Activated naive CD4-positive, alpha-beta T cell treated with anti-CD3 and anti-CD28 coated beads, Interleukin-2, amount 10 ng/mL, durations not matched to agents 7 days and 5 days (primary cell): ENCODE results near the gene AKAP7.

Source experiments
- CTCF ChIA-PET: fragments of 350-600 bp; sonication (Branson Sonifier 250); formaldehyde crosslinking; loops from one replicate; lab custom pipeline; 2021; ENCODE audit warnings: antibody characterized with exemption; lab: Charles Lee
- DNase-seq: peaks from one replicate; pipeline ENCODE4 v3.0.0-alpha.2; 2020
- H3K27ac Mint-ChIP-seq: one replicate; pipeline ENCODE4 v1.8.0; 2021; ENCODE audit warnings: mild to moderate bottlenecking, moderate library complexity, mixed read lengths
- H3K27me3 Mint-ChIP-seq: one replicate; pipeline ENCODE4 v1.8.0; 2021; ENCODE audit warnings: mild to moderate bottlenecking, mixed read lengths
- H3K36me3 Mint-ChIP-seq: one replicate; pipeline ENCODE4 v1.8.0; 2021; ENCODE audit warnings: mixed read lengths
- H3K4me1 Mint-ChIP-seq: one replicate; pipeline ENCODE4 v1.8.0; 2021; ENCODE audit warnings: mixed read lengths
- H3K4me3 Mint-ChIP-seq: one replicate; pipeline ENCODE4 v1.8.0; 2021; ENCODE audit warnings: mild to moderate bottlenecking, moderate library complexity, mixed read lengths
- H3K9me3 Mint-ChIP-seq: one replicate; pipeline ENCODE4 v1.8.0; 2021; ENCODE audit warnings: mixed read lengths

AKAP7 gene

DNA sequence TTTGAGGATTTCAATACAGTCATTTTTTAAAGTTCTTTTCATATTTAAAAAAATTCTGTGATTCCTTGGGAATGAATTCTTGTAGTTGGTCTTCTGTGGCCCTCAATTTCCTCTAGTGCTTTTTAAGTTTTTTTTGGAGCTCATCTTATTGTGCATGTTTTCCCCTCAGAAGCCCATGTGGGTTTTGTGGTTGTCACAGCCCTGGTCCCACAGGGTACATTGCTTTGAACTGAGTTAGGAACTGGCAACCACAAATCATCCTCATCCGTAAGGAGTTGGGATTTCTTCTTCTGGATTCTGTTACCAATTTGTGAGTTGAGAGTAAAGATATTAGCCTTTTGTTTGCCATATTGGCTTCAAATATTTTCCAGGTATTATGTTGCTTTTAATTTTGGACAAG, 89.9 kb downstream of the AKAP7 start:
- no peak overlapping the region for H3K4me3 Mint-ChIP-seq
- no peak for DNase-seq
- H3K27ac Mint-ChIP-seq, result no peak overlapping the region
- peaks cover 17% of the 10 kb centered on the region for H3K36me3 Mint-ChIP-seq
- H3K27me3 Mint-ChIP-seq, result no peaks in the 10 kb centered on the region
- peaks cover 6% of the 10 kb centered on the region for H3K4me1 Mint-ChIP-seq
- no peaks in the 10 kb centered on the region for H3K9me3 Mint-ChIP-seq
- CTCF ChIA-PET, result no interaction called here

GRCh38 chr6:131225959-131226358, 90.7 kb downstream of the AKAP7 start:
- DNase-seq, result no peak
- H3K27me3 Mint-ChIP-seq, result no peaks in the 10 kb centered on the region
- CTCF ChIA-PET, result interaction anchor here (0.9 kb wide), 1 partner anchor 308 kb away, joined by 3 read pairs; no protein-coding TSS in a partner anchor
- peaks cover 11% of the 10 kb centered on the region for H3K36me3 Mint-ChIP-seq
- H3K9me3 Mint-ChIP-seq, result no peaks in the 10 kb centered on the region
- no peak overlapping the region for H3K27ac Mint-ChIP-seq
- no peak overlapping the region for H3K4me3 Mint-ChIP-seq
- H3K4me1 Mint-ChIP-seq, result peaks cover 6% of the 10 kb centered on the region

- no peak overlapping the region for H3K27ac Mint-ChIP-seq
- peaks cover 9% of the 10 kb centered on the region for H3K36me3 Mint-ChIP-seq
- no peaks in the 10 kb centered on the region for H3K27me3 Mint-ChIP-seq
- peaks cover 6% of the 10 kb centered on the region for H3K4me1 Mint-ChIP-seq
- DNase-seq, result no peak
- H3K4me3 Mint-ChIP-seq, result no peak overlapping the region
- H3K9me3 Mint-ChIP-seq, result no peaks in the 10 kb centered on the region
- CTCF ChIA-PET, result interaction anchor here (0.9 kb wide), 1 partner anchor 308 kb away, joined by 3 read pairs; no protein-coding TSS in a partner anchor
Observed at GRCh38 chr6:131226459-131227157, 91.3 kb downstream of the AKAP7 start.

- Mint-ChIP-seq H3K27me3 (no peaks in the 10 kb centered on the region), H3K36me3 (peaks cover 5% of the 10 kb centered on the region), H3K4me1 (peaks cover 6% of the 10 kb centered on the region), H3K9me3 (no peaks in the 10 kb centered on the region), H3K27ac (no peak overlapping the region), H3K4me3 (no peak overlapping the region)
- no peak for DNase-seq
- CTCF ChIA-PET, result no interaction called here
Observed at GRCh38 chr6:131227158-131227543, 91.9 kb downstream of the AKAP7 start.

GRCh38 chr6:131231103-131231502, 95.8 kb downstream of the AKAP7 start:
- no peak overlapping the region for H3K27ac Mint-ChIP-seq
- H3K9me3 Mint-ChIP-seq, result no peaks in the 10 kb centered on the region
- H3K27me3 Mint-ChIP-seq, result no peaks in the 10 kb centered on the region
- DNase-seq, result no peak
- peaks cover 3% of the 10 kb centered on the region for H3K36me3 Mint-ChIP-seq
- peaks cover under 1% of the 10 kb centered on the region for H3K4me1 Mint-ChIP-seq
- CTCF ChIA-PET, result no interaction called here
- no peak overlapping the region for H3K4me3 Mint-ChIP-seq

GRCh38 chr6:131231891-131232290, 96.6 kb downstream of the AKAP7 start:
- H3K4me1 Mint-ChIP-seq, result no peaks in the 10 kb centered on the region
- no peak for DNase-seq
- H3K27me3 Mint-ChIP-seq, result no peaks in the 10 kb centered on the region
- H3K4me3 Mint-ChIP-seq, result no peak overlapping the region
- peaks cover 8% of the 10 kb centered on the region for H3K36me3 Mint-ChIP-seq
- no peak overlapping the region for H3K27ac Mint-ChIP-seq
- H3K9me3 Mint-ChIP-seq, result peaks cover 5% of the 10 kb centered on the region
- CTCF ChIA-PET, result interaction anchor here (0.8 kb wide), 1 partner anchor 381 kb away, joined by 3 read pairs; no protein-coding TSS in a partner anchor

DNA sequence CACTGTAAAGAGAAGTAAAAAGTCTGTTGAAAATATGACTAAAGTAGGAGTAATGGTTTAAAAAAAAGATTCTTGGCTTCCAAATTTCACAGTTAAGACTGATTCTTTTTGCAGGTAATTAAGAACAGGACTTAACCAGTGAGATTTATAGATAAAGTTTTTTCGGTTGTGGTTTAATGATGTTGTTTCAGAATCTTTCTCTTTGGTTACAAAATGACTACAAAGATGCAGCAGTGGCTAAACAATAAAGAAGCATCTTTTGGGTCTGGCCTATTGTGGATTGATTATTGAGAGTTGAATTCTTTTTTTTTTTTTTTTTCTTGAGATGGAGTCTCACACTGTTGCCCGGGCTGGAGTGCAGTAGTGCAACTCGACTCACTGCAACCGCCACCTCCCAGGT, 109.7 kb downstream of the AKAP7 start:
- Mint-ChIP-seq H3K4me3 (no peak overlapping the region), H3K9me3 (peaks cover 11% of the 10 kb centered on the region), H3K27me3 (no peaks in the 10 kb centered on the region), H3K36me3 (peaks cover 22% of the 10 kb centered on the region), H3K27ac (no peak overlapping the region), H3K4me1 (peaks cover 8% of the 10 kb centered on the region)
- CTCF ChIA-PET, result interaction anchor here (0.6 kb wide), 1 partner anchor 25 kb away, joined by 3 read pairs; no protein-coding TSS in a partner anchor
- no peak for DNase-seq

DNA sequence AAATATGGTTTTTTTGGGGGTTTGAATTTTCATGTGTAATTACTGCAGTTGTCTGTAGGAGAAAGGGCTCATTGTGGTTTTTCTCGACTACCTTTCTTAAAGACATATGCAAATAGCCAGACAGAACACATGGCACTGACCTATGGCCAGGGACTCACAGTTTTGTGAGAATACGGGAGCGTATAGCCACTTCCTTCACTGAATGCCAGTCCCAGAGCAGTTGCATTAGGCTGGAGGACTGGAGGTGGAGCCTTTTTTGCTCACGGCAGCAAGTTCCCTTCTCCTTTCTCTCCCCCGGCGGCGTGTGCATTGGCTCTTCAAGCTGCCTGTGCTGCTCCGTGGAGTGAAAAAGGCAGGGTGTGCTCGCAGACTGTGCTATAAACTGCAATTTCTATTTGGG, 114.9 kb downstream of the AKAP7 start:
- Mint-ChIP-seq H3K27me3 (no peaks in the 10 kb centered on the region), H3K4me3 (no peak overlapping the region), H3K9me3 (no peaks in the 10 kb centered on the region), H3K4me1 (peaks cover 15% of the 10 kb centered on the region), H3K36me3 (peaks cover 7% of the 10 kb centered on the region), H3K27ac (no peak overlapping the region)
- CTCF ChIA-PET, result no interaction called here
- peak; percentile 24 for DNase-seq

GRCh38 chr6:131250936-131251335, 115.7 kb downstream of the AKAP7 start:
- H3K4me1 Mint-ChIP-seq, result peaks cover 16% of the 10 kb centered on the region
- no peak overlapping the region for H3K27ac Mint-ChIP-seq
- H3K9me3 Mint-ChIP-seq, result no peaks in the 10 kb centered on the region
- H3K4me3 Mint-ChIP-seq, result no peak overlapping the region
- CTCF ChIA-PET, result no interaction called here
- H3K36me3 Mint-ChIP-seq, result peaks cover 5% of the 10 kb centered on the region
- DNase-seq, result no peak
- no peaks in the 10 kb centered on the region for H3K27me3 Mint-ChIP-seq

- peaks cover 16% of the 10 kb centered on the region for H3K4me1 Mint-ChIP-seq
- no peaks in the 10 kb centered on the region for H3K9me3 Mint-ChIP-seq
- DNase-seq, result no peak
- CTCF ChIA-PET, result no interaction called here
- peaks cover 2% of the 10 kb centered on the region for H3K36me3 Mint-ChIP-seq
- no peaks in the 10 kb centered on the region for H3K27me3 Mint-ChIP-seq
- H3K4me3 Mint-ChIP-seq, result no peak overlapping the region
- H3K27ac Mint-ChIP-seq, result no peak overlapping the region
Observed at GRCh38 chr6:131251590-131252199, 116.4 kb downstream of the AKAP7 start.

- peaks cover 7% of the 10 kb centered on the region for H3K36me3 Mint-ChIP-seq
- no peak overlapping the region for H3K27ac Mint-ChIP-seq
- H3K9me3 Mint-ChIP-seq, result peaks cover 5% of the 10 kb centered on the region
- H3K4me3 Mint-ChIP-seq, result no peak overlapping the region
- H3K27me3 Mint-ChIP-seq, result no peaks in the 10 kb centered on the region
- DNase-seq, result no peak
- CTCF ChIA-PET, result no interaction called here
- peaks cover 10% of the 10 kb centered on the region for H3K4me1 Mint-ChIP-seq
Observed at GRCh38 chr6:131255434-131255833, 120.2 kb downstream of the AKAP7 start.

DNA sequence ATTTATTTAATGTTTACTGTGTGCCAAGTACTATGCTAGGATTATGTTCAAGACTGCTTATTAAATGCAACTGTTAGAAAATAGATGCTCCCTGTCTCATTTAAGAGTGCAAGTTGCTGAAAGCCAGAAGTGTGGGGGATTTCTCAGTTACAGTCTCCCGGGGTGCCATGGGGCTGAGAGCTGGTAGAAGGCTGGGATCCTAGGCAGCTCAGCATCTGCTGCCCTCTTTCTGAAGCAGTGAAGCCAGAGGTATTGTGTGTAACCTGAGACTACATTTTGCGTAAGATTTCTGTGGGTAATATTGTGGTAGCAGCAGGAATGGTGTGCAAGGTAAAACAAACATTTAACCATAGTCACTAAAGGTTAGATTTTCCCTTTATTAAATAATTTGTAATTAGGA, 120.6 kb downstream of the AKAP7 start:
- Mint-ChIP-seq H3K27ac (no peak overlapping the region), H3K4me1 (peaks cover 5% of the 10 kb centered on the region), H3K27me3 (no peaks in the 10 kb centered on the region), H3K4me3 (no peak overlapping the region), H3K36me3 (peaks cover 9% of the 10 kb centered on the region), H3K9me3 (peaks cover 6% of the 10 kb centered on the region)
- CTCF ChIA-PET, result no interaction called here
- DNase-seq, result no peak

GRCh38 chr6:131257104-131257503, 121.8 kb downstream of the AKAP7 start:
- H3K27me3 Mint-ChIP-seq, result no peaks in the 10 kb centered on the region
- no peak overlapping the region for H3K27ac Mint-ChIP-seq
- peaks cover 8% of the 10 kb centered on the region for H3K9me3 Mint-ChIP-seq
- CTCF ChIA-PET, result no interaction called here
- no peak for DNase-seq
- H3K4me3 Mint-ChIP-seq, result no peak overlapping the region
- H3K36me3 Mint-ChIP-seq, result peaks cover 11% of the 10 kb centered on the region
- H3K4me1 Mint-ChIP-seq, result peaks cover 5% of the 10 kb centered on the region

DNA sequence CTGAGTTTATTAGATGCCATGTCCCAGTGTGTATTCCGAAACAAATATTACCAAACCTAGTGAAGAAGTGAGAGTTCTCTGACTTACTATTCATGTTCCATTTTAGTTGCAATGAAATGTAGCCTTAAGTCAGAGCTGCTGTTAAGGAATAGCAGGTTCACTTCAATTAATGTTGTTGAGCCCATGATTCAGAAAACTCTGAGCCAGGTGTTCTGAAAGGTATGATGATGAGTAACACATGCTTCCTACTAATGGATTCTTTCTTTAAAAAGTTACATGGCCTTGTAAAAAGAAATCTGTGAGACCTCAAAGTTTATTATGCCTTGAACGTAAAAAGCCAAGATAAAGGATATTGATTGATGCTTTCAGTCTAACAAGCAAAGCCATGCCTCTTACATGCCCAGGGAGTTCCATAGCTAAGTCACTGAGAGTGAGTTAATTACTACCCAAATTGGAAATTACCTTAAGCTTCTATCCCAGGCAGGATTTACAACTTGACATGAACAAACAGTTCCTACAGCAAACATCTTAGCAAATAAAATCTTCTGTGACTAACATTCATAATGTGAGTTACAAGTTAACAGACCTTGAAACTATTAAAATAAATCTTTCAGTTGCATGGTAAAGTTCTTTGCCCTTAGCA, 122.9 kb downstream of the AKAP7 start:
- H3K27me3 Mint-ChIP-seq, result no peaks in the 10 kb centered on the region
- peaks cover 8% of the 10 kb centered on the region for H3K9me3 Mint-ChIP-seq
- CTCF ChIA-PET, result no interaction called here
- no peak overlapping the region for H3K4me3 Mint-ChIP-seq
- peaks cover 5% of the 10 kb centered on the region for H3K4me1 Mint-ChIP-seq
- DNase-seq, result no peak
- no peak overlapping the region for H3K27ac Mint-ChIP-seq
- H3K36me3 Mint-ChIP-seq, result peaks cover 11% of the 10 kb centered on the region
